H1 (cell line): Measurements from ENCODE around the gene FHIT. TPM values are rescaled to one million over a fixed set of nuclear protein-coding genes. Genes with fewer than 3 reads are reported as not detected.

Experiments
- CTCF ChIA-PET: fragments of 300-600 bp; sonication (Branson Sonifier 250); formaldehyde crosslinking; loops from one replicate; lab custom pipeline; 2021; ENCODE audit not compliant: partially characterized antibody; lab: Charles Lee
- POLR2A ChIA-PET: fragments of 300-600 bp; sonication (Branson Sonifier 250); formaldehyde crosslinking; loops from one replicate; lab custom pipeline; 2021; ENCODE audit warnings: inconsistent platforms; ENCODE audit not compliant: partially characterized antibody; lab: Charles Lee
- DNase-seq, 2 experiments: peaks; one replicate each; pipeline versions ENCODE4 v3.0.0 to v3.0.0-alpha.2; 2010 to 2022; ENCODE audit warnings: low spot score in 2 of 2, low read depth in 1 of 2, mixed read lengths in 1 of 2
- FAIRE-seq: peaks from 2 replicates; lab custom pipeline; 2011; peaks lifted over from hg19 to GRCh38; lab: Jason Lieb, UNC
- H2AFZ ChIP-seq: 2 replicates; pipeline ENCODE4 v1.8.1; 2012; ENCODE audit warnings: low read length, inconsistent platforms
- H2AK5ac ChIP-seq: 2 replicates; pipeline ENCODE4 v1.6.1; 2013; ENCODE audit warnings: low read depth, low read length
- H2BK120ac ChIP-seq: replicated peaks from 2 replicates; pipeline ENCODE3; 2013; ENCODE audit warnings: low read depth, low read length, inconsistent platforms
- H2BK12ac ChIP-seq: 2 replicates; pipeline ENCODE4 v1.6.1; 2013; ENCODE audit warnings: low read depth, low read length
- H2BK15ac ChIP-seq: 2 replicates; pipeline ENCODE4 v1.6.1; 2013; ENCODE audit warnings: low read length
- H2BK20ac ChIP-seq: 2 replicates; pipeline ENCODE4 v1.6.1; 2013; ENCODE audit warnings: low read length
- H2BK5ac ChIP-seq: 2 replicates; pipeline ENCODE4 v1.6.1; 2013; ENCODE audit warnings: low read depth, low read length
- H3K14ac ChIP-seq: 2 replicates; pipeline ENCODE4 v1.6.1; 2013; ENCODE audit warnings: inconsistent platforms; ENCODE audit not compliant: insufficient read length
- H3K18ac ChIP-seq: 2 replicates; pipeline ENCODE4 v1.6.1; 2013; ENCODE audit warnings: low read length; ENCODE audit errors: extremely low read depth
- H3K23ac ChIP-seq: 2 replicates; pipeline ENCODE4 v1.6.1; 2013; ENCODE audit warnings: inconsistent platforms; ENCODE audit not compliant: insufficient read length
- H3K23me2 ChIP-seq: 2 replicates; pipeline ENCODE4 v1.6.1; 2013; ENCODE audit warnings: low read depth, low read length
- H3K27ac ChIP-seq: 2 replicates; pipeline ENCODE4 v1.6.1; 2011; ENCODE audit warnings: low read depth, low read length, inconsistent platforms
- H3K27me3 ChIP-seq, 4 experiments: replicated peaks in 1 of 4; 1 replicate in 1 of 4; 2 replicates in 3 of 4; pipeline versions ENCODE4 v1.6.1 to v1.8.1; 2011 to 2013; ENCODE audit warnings: low read length in 3 of 4, mild to moderate bottlenecking in 3 of 4, inconsistent platforms in 2 of 4, mixed read lengths in 2 of 4, moderate library complexity in 1 of 4; ENCODE audit not compliant: control insufficient read depth in 3 of 4, insufficient read depth in 3 of 4; ENCODE audit errors: extremely low read depth in 1 of 4
- H3K36me3 ChIP-seq, 4 experiments: 2 replicates each; pipeline versions ENCODE4 v1.6.1 to v1.8.1; 2011 to 2013; ENCODE audit warnings: mild to moderate bottlenecking in 4 of 4, low read length in 3 of 4, moderate library complexity in 2 of 4, control low read depth in 1 of 4, inconsistent platforms in 1 of 4; ENCODE audit not compliant: insufficient read depth in 4 of 4, control insufficient read depth in 2 of 4
- H3K4ac ChIP-seq: replicated peaks from 2 replicates; pipeline ENCODE3; 2013; ENCODE audit warnings: low read length, low read depth, mixed read lengths, inconsistent platforms; ENCODE audit not compliant: insufficient read length
- H3K4me1 ChIP-seq, 4 experiments: replicated peaks in 1 of 4; 1 replicate in 1 of 4; 2 replicates in 3 of 4; pipeline versions ENCODE4 v1.6.1 to v1.8.1; 2011 to 2013; ENCODE audit warnings: low read length in 3 of 4, inconsistent platforms in 2 of 4, mixed read lengths in 1 of 4; ENCODE audit not compliant: insufficient read depth in 4 of 4, control insufficient read depth in 3 of 4
- H3K4me2 ChIP-seq, 2 experiments: 2 replicates each; pipeline versions ENCODE4 v1.6.1 to v1.8.1; 2011 to 2013; ENCODE audit warnings: low read depth in 2 of 2, low read length in 2 of 2, control low read depth in 1 of 2, inconsistent platforms in 1 of 2, mild to moderate bottlenecking in 1 of 2; ENCODE audit not compliant: insufficient read depth in 1 of 2
- H3K4me3 ChIP-seq, 4 experiments: fragments of 200-600, 300-600 bp in 1 of 4; sonication (generic), shearing (Covaris generic), sonication (Bioruptor Twin) in 1 of 4; 2 replicates each; pipeline versions ENCODE4 v1.5.1 to v1.8.1; 2011 to 2016; ENCODE audit warnings: low read length in 4 of 4, low read depth in 3 of 4, control low read depth in 2 of 4, inconsistent platforms in 2 of 4, mild to moderate bottlenecking in 2 of 4, mixed read lengths in 1 of 4, moderate library complexity in 1 of 4; ENCODE audit not compliant: insufficient read depth in 2 of 4; ENCODE audit errors: extremely low read depth in 1 of 4
- H3K56ac ChIP-seq: replicated peaks from 2 replicates; pipeline ENCODE3; 2013; ENCODE audit warnings: low read depth, mild to moderate bottlenecking, mixed read lengths, low read length, inconsistent platforms; ENCODE audit not compliant: insufficient read length
- H3K79me1 ChIP-seq: 2 replicates; pipeline ENCODE4 v1.6.1; 2013; ENCODE audit warnings: low read depth, low read length, control low read depth
- H3K79me2 ChIP-seq, 2 experiments: 2 replicates each; pipeline versions ENCODE4 v1.6.1 to v1.8.1; 2012 to 2013; ENCODE audit warnings: low read length in 2 of 2, mild to moderate bottlenecking in 2 of 2, inconsistent platforms in 1 of 2; ENCODE audit not compliant: insufficient read depth in 2 of 2, control insufficient read depth in 1 of 2
- H3K9ac ChIP-seq, 4 experiments: replicated peaks in 1 of 4; 1 replicate in 1 of 4; 2 replicates in 3 of 4; pipeline versions ENCODE4 v1.6.1 to v1.8.1; 2011 to 2013; ENCODE audit warnings: low read depth in 3 of 4, low read length in 3 of 4, control low read depth in 2 of 4, mild to moderate bottlenecking in 2 of 4, moderate library complexity in 2 of 4, inconsistent platforms in 1 of 4; ENCODE audit errors: extremely low read depth in 1 of 4
- H3K9me3 ChIP-seq, 2 experiments: 2 replicates each; pipeline versions ENCODE4 v1.6.1 to v1.8.1; 2012 to 2013; ENCODE audit warnings: mild to moderate bottlenecking in 2 of 2, moderate library complexity in 2 of 2, control low read depth in 1 of 2, inconsistent platforms in 1 of 2, low read depth in 1 of 2, low read length in 1 of 2, mixed read lengths in 1 of 2; ENCODE audit not compliant: insufficient read depth in 2 of 2
- H4K20me1 ChIP-seq, 2 experiments: replicated peaks in 1 of 2; 2 replicates each; pipeline versions ENCODE3 to v1.8.1; 2011 to 2013; ENCODE audit warnings: inconsistent platforms in 2 of 2, low read length in 2 of 2, mild to moderate bottlenecking in 1 of 2; ENCODE audit not compliant: insufficient read depth in 2 of 2, control insufficient read depth in 1 of 2
- H4K5ac ChIP-seq: 2 replicates; pipeline ENCODE4 v1.6.1; 2013; ENCODE audit warnings: low read length, low read depth, mixed read lengths, inconsistent platforms; ENCODE audit not compliant: insufficient read length
- H4K8ac ChIP-seq: 2 replicates; pipeline ENCODE4 v1.8.0; 2013; ENCODE audit warnings: mild to moderate bottlenecking, moderate library complexity, low read length, inconsistent platforms; ENCODE audit not compliant: insufficient read depth; ENCODE audit errors: extremely low read depth
- H4K91ac ChIP-seq: replicated peaks from 2 replicates; pipeline ENCODE3; 2013; ENCODE audit warnings: low read length, mixed read lengths, inconsistent platforms; ENCODE audit not compliant: insufficient read length
- ASH2L ChIP-seq: fragments of 200-600, 300-600 bp; sonication (generic); IDR thresholded peaks from one replicate; pipeline ENCODE4 v1.7.1; 2017; ENCODE audit warnings: low read length
- CBX5 ChIP-seq: fragments of 300-800, 300-1000 bp; sonication (generic); IDR thresholded peaks from 2 replicates; pipeline ENCODE4 v1.7.1; 2016; ENCODE audit warnings: antibody characterized with exemption, low read length, low read depth
- FOSL1 ChIP-seq: IDR thresholded peaks from 2 replicates; pipeline ENCODE4 v1.6.1; 2011; ENCODE audit warnings: mild to moderate bottlenecking, low read depth, low read length, moderate library complexity; ENCODE audit not compliant: insufficient read depth
- GTF2F1 ChIP-seq: IDR thresholded peaks from 2 replicates; pipeline ENCODE4 v1.6.1; 2012; ENCODE audit warnings: low read depth, low read length, improper control_type of control experiment, borderline replicate concordance
- HDAC6 ChIP-seq: IDR thresholded peaks from one replicate; pipeline ENCODE4 v1.7.1; 2012; ENCODE audit warnings: low read depth, mild to moderate bottlenecking, inconsistent platforms, low read length, moderate library complexity
- KDM4A ChIP-seq: IDR thresholded peaks from one replicate; pipeline ENCODE4 v1.7.1; 2012; ENCODE audit warnings: low read depth, mild to moderate bottlenecking, moderate library complexity, low read length, inconsistent platforms; ENCODE audit not compliant: severe bottlenecking
- MAFK ChIP-seq: IDR thresholded peaks from 2 replicates; pipeline ENCODE4 v1.6.1; 2012; ENCODE audit warnings: low read depth, mild to moderate bottlenecking, improper control_type of control experiment, low read length
- RAD21 ChIP-seq, 2 experiments: IDR thresholded peaks in 1 of 2; conservative IDR thresholded peaks in 1 of 2; 2 replicates each; pipeline ENCODE4 v1.6.1; 2011; ENCODE audit warnings: low read depth in 2 of 2, low read length in 2 of 2, improper control_type of control experiment in 1 of 2, inconsistent platforms in 1 of 2, mild to moderate bottlenecking in 1 of 2, moderate library complexity in 1 of 2
- SIRT6 ChIP-seq: IDR thresholded peaks from one replicate; pipeline ENCODE4 v1.7.1; 2012; ENCODE audit warnings: low read length, inconsistent platforms
- SP4 ChIP-seq: IDR thresholded peaks from 2 replicates; pipeline ENCODE4 v1.6.1; 2012; ENCODE audit warnings: low read length, inconsistent platforms
- SRF ChIP-seq: IDR thresholded peaks from 2 replicates; pipeline ENCODE4 v1.6.1; 2011; ENCODE audit warnings: mild to moderate bottlenecking, low read depth, low read length, moderate library complexity
- TBP ChIP-seq: IDR thresholded peaks from 2 replicates; pipeline ENCODE4 v1.6.1; 2011; ENCODE audit warnings: low read depth, low read length, improper control_type of control experiment
- ZNF274 ChIP-seq: IDR thresholded peaks from 2 replicates; pipeline ENCODE4 v1.7.0; 2012; ENCODE audit warnings: low read length, borderline replicate concordance; ENCODE audit errors: extremely low read depth
- WGBS, 2 experiments: shearing (Covaris generic) in 1 of 2; methylation state at CpG; one replicate each; pipeline versions ENCODE4 v1.1.6 to v1.1.7; 2013 to 2015; ENCODE audit warnings: low lambda C conversion rate in 2 of 2, mixed read lengths in 2 of 2, inconsistent platforms in 1 of 2, low coverage in 1 of 2, missing lambda C conversion rate in 1 of 2; ENCODE audit not compliant: insufficient replicate concordance in 2 of 2, insufficient coverage in 1 of 2, insufficient read length in 1 of 2; ENCODE audit errors: extremely low coverage in 1 of 2, missing lambda C conversion rate in 1 of 2; 5-methylcytosine and 5-hydroxymethylcytosine counted together
- polyA plus RNA-seq, 7 experiments: library from polyadenylated mRNA; depleted of rRNA in 3 of 7; stranded (reverse) in 5 of 7; unstranded in 2 of 7; fragments of >200 nt in 5 of 7; fragments of 200-250 nt in 2 of 7; gene quantifications; 1 replicate in 5 of 7; 2 replicates in 1 of 7; 4 replicates in 1 of 7; pipeline versions ENCODE4 v1.2.1 to v1.2.3, GENCODE V29; 2011 to 2013; ENCODE audit warnings: missing spikeins in 2 of 7, mixed read lengths in 2 of 7
- total RNA-seq: library from RNA; stranded (reverse); fragmentation: NEBNext Ultra II Directional; extraction: Animal tissue kit (Norgen Biotek cat#: 25700); gene quantifications from 2 replicates; pipeline ENCODE4 v1.2.1, GENCODE V29; 2021

The FHIT gene
- total and polyA plus RNA-seq, 2 of the 8 experiments (the other 6 are each of a cell fraction or from before 2014, with no cell fraction given) = 1.2 to 3.2 TPM

DNA sequence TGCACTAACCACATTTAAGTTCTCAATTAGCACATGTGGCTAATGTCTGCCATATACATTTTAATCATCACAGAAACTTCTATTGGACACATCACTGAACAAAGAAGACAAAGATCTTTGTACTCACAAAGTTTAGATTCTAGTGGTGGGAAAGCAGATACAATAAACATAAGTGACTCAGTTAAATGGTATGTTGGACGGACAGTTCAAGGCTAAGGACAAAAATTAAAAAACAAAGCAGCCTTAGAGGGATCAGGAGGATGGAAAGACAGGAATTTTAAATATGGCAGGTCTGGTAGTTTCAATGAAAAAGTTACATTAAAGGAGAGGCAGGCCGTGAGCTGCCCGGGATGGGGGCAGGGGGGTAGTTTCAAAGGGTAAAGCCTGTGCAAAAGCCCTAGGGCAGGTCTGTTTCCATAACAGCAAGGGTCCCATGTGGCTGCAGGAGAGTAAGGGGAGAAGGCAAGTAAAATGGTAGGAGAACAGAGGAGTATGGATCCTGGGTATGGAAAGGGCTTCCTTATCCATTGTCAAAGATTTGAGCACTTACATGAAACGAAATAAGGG lies 220.7 kb downstream of the FHIT start:
- Histone ChIP-seq H4K8ac (no peak overlapping the region), H3K27ac (no peak overlapping the region), H2BK120ac (no peak overlapping the region), H3K23ac (no peak overlapping the region), H3K79me2 (no peaks in the 10 kb centered on the region), H3K23me2 (no peaks in the 10 kb centered on the region), H2AK5ac (no peak overlapping the region), H2BK5ac (no peak overlapping the region), H4K5ac (no peak overlapping the region), H3K14ac (no peak overlapping the region), H3K4me2 (no peak overlapping the region), H2BK15ac (no peak overlapping the region), H2BK20ac (no peak overlapping the region), H3K56ac (no peak overlapping the region), H3K18ac (no peak overlapping the region), H4K20me1 (no peaks in the 10 kb centered on the region), H3K27me3 (no peaks in the 10 kb centered on the region), H3K9ac (no peak overlapping the region), H2BK12ac (no peak overlapping the region), H3K4ac (no peak overlapping the region), H3K79me1 (no peaks in the 10 kb centered on the region), H3K9me3 (peaks cover 0 to 8% of the 10 kb centered on the region in 2 experiments; a peak in 1 of 4 replicates), H3K4me1 (no peaks in the 10 kb centered on the region), H3K4me3 (no peak overlapping the region), H3K36me3 (no peaks in the 10 kb centered on the region), H2AFZ (no peak overlapping the region), H4K91ac (no peak overlapping the region)
- ChIA-PET CTCF (no interaction called here), POLR2A (no interaction called here)
- FAIRE-seq (no peak), DNase-seq (no peak)
- WGBS, 2 experiments = 81% methylated on average over 4 of the region's 4 CpGs; no CpG with 5 or more reads in 1 of the 2 experiments
- TF ChIP-seq RAD21 (IDR thresholded peaks at IDR 0.05 in 1 of 2, conservative IDR thresholded peaks at IDR 0.05 in 1 of 2; ENCODE audit: low read depth in 2 of 2, low read length in 2 of 2) (no peak), SP4 (no peak), HDAC6 (no peak), MAFK (no peak), FOSL1 (no peak), SRF (no peak), KDM4A (no peak), ASH2L (no peak), ZNF274 (no peak), GTF2F1 (no peak), SIRT6 (no peak), CBX5 (no peak), TBP (no peak)
